T-helper 2 cell treated with Interferon-gamma antibody and Interleukin-4, amounts not matched to agents 5 μg/mL and 100 μg/mL, for 36 hours (primary cell): ENCODE measurements around the gene PLK5.
"Not testable (repeated sequence)": the region's sequence is repeated elsewhere in the genome, so short reads cannot be mapped to it uniquely, and the experiment has no call there.

Source experiments
- DNase-seq: peaks from one replicate; pipeline ENCODE4 v3.0.0; 2021; ENCODE audit warnings: low spot score
- H3K27ac Mint-ChIP-seq: one replicate; pipeline ENCODE4 v1.8.0; 2021; ENCODE audit warnings: mild to moderate bottlenecking, mixed read lengths
- H3K27me3 Mint-ChIP-seq: one replicate; pipeline ENCODE4 v1.8.0; 2021; ENCODE audit warnings: low read depth, mixed read lengths
- H3K36me3 Mint-ChIP-seq: one replicate; pipeline ENCODE4 v1.8.0; 2021; ENCODE audit warnings: low read depth, mixed read lengths
- H3K4me1 Mint-ChIP-seq: one replicate; pipeline ENCODE4 v1.8.0; 2021; ENCODE audit warnings: low read depth, mixed read lengths
- H3K4me3 Mint-ChIP-seq: one replicate; pipeline ENCODE4 v1.8.0; 2022; ENCODE audit warnings: mild to moderate bottlenecking, moderate library complexity, mixed read lengths
- H3K9me3 Mint-ChIP-seq: one replicate; pipeline ENCODE4 v1.8.0; 2021; ENCODE audit warnings: mixed read lengths

The PLK5 gene

GRCh38 chr19:1522838-1523237 is 1.0 kb upstream of the PLK5 start:
- Mint-ChIP-seq H3K4me1 (peaks cover 3% of the 10 kb centered on the region), H3K27ac (no peak overlapping the region), H3K9me3 (no peaks in the 10 kb centered on the region), H3K36me3 (no peaks in the 10 kb centered on the region), H3K27me3 (peaks cover 22% of the 10 kb centered on the region), H3K4me3 (no peak overlapping the region)
- DNase-seq: no peak

GRCh38 chr19:1524287-1524971 is 552 bp downstream of the PLK5 start:
- DNase-seq: no peak
- Mint-ChIP-seq H3K4me1 (peaks cover 3% of the 10 kb centered on the region), H3K4me3 (no peak overlapping the region), H3K27ac (no peak overlapping the region), H3K9me3 (no peaks in the 10 kb centered on the region), H3K27me3 (peaks cover 22% of the 10 kb centered on the region), H3K36me3 (no peaks in the 10 kb centered on the region)

GRCh38 chr19:1524972-1525325 is 1.1 kb downstream of the PLK5 start:
- Mint-ChIP-seq H3K36me3 (no peaks in the 10 kb centered on the region), H3K4me1 (peaks cover 3% of the 10 kb centered on the region), H3K9me3 (no peaks in the 10 kb centered on the region), H3K27me3 (peaks cover 22% of the 10 kb centered on the region), H3K27ac (no peak overlapping the region), H3K4me3 (no peak overlapping the region)
- no peak for DNase-seq

GRCh38 chr19:1525343-1525742 is 1.5 kb downstream of the PLK5 start:
- Mint-ChIP-seq H3K36me3 (no peaks in the 10 kb centered on the region), H3K9me3 (no peaks in the 10 kb centered on the region), H3K27me3 (peaks cover 22% of the 10 kb centered on the region), H3K4me1 (peaks cover 3% of the 10 kb centered on the region), H3K4me3 (no peak overlapping the region), H3K27ac (no peak overlapping the region)
- no peak for DNase-seq

- H3K4me3 Mint-ChIP-seq: no peak overlapping the region
- no peaks in the 10 kb centered on the region for H3K9me3 Mint-ChIP-seq
- H3K27me3 Mint-ChIP-seq: peaks cover 22% of the 10 kb centered on the region
- H3K36me3 Mint-ChIP-seq: no peaks in the 10 kb centered on the region
- no peak for DNase-seq
- H3K4me1 Mint-ChIP-seq: peaks cover 3% of the 10 kb centered on the region
- H3K27ac Mint-ChIP-seq: no peak overlapping the region
These were observed 2.3 kb downstream of the PLK5 start for GRCh38 chr19:1526066-1526778.

- no peak for DNase-seq
- no peaks in the 10 kb centered on the region for H3K36me3 Mint-ChIP-seq
- H3K9me3 Mint-ChIP-seq: no peaks in the 10 kb centered on the region
- H3K4me1 Mint-ChIP-seq: peaks cover 3% of the 10 kb centered on the region
- H3K4me3 Mint-ChIP-seq: no peak overlapping the region
- peaks cover 22% of the 10 kb centered on the region for H3K27me3 Mint-ChIP-seq
- H3K27ac Mint-ChIP-seq: no peak overlapping the region
These were observed 3.2 kb downstream of the PLK5 start for GRCh38 chr19:1526979-1527649.

- Mint-ChIP-seq H3K4me3 (no peak overlapping the region), H3K27me3 (peaks cover 20% of the 10 kb centered on the region), H3K27ac (no peak overlapping the region), H3K9me3 (no peaks in the 10 kb centered on the region), H3K4me1 (peaks cover 3% of the 10 kb centered on the region), H3K36me3 (no peaks in the 10 kb centered on the region)
- DNase-seq: no peak
These were observed 3.9 kb downstream of the PLK5 start for GRCh38 chr19:1527650-1528309.

GRCh38 chr19:1528596-1529429 is 4.9 kb downstream of the PLK5 start:
- Mint-ChIP-seq H3K36me3 (no peaks in the 10 kb centered on the region), H3K4me3 (no peak overlapping the region), H3K4me1 (peaks cover 3% of the 10 kb centered on the region), H3K27me3 (peaks cover 13% of the 10 kb centered on the region), H3K27ac (no peak overlapping the region), H3K9me3 (no peaks in the 10 kb centered on the region)
- DNase-seq: no peak

GRCh38 chr19:1529430-1529816 is 5.5 kb downstream of the PLK5 start:
- Mint-ChIP-seq H3K4me3 (no peak overlapping the region), H3K27ac (no peak overlapping the region), H3K9me3 (no peaks in the 10 kb centered on the region), H3K27me3 (peaks cover 11% of the 10 kb centered on the region), H3K36me3 (no peaks in the 10 kb centered on the region), H3K4me1 (peaks cover 3% of the 10 kb centered on the region)
- no peak for DNase-seq

- not testable (repeated sequence) for H3K4me1 Mint-ChIP-seq, H3K9me3 Mint-ChIP-seq, H3K4me3 Mint-ChIP-seq, DNase-seq, H3K27ac Mint-ChIP-seq, H3K36me3 Mint-ChIP-seq, H3K27me3 Mint-ChIP-seq
These were observed 7.0 kb downstream of the PLK5 start for GRCh38 chr19:1530856-1531255.

GRCh38 chr19:1531587-1531986 is 7.7 kb downstream of the PLK5 start:
- Mint-ChIP-seq H3K27me3 (no peaks in the 10 kb centered on the region), H3K9me3 (no peaks in the 10 kb centered on the region), H3K36me3 (no peaks in the 10 kb centered on the region), H3K27ac (no peak overlapping the region), H3K4me1 (no peaks in the 10 kb centered on the region), H3K4me3 (no peak overlapping the region)
- DNase-seq: no peak

- Mint-ChIP-seq H3K27me3 (no peaks in the 10 kb centered on the region), H3K9me3 (no peaks in the 10 kb centered on the region), H3K36me3 (no peaks in the 10 kb centered on the region), H3K4me1 (no peaks in the 10 kb centered on the region), H3K27ac (no peak overlapping the region), H3K4me3 (no peak overlapping the region)
- no peak for DNase-seq
These were observed 8.1 kb downstream of the PLK5 start for GRCh38 chr19:1532003-1532402.

- Mint-ChIP-seq H3K9me3 (no peaks in the 10 kb centered on the region), H3K27ac (no peak overlapping the region), H3K27me3 (no peaks in the 10 kb centered on the region), H3K36me3 (no peaks in the 10 kb centered on the region), H3K4me3 (no peak overlapping the region), H3K4me1 (no peaks in the 10 kb centered on the region)
- DNase-seq: no peak
These were observed 9.8 kb downstream of the PLK5 start for GRCh38 chr19:1533510-1534150.
